ENCODE data around the gene PGBD5. TPM values are rescaled to one million over a fixed set of nuclear protein-coding genes. Genes with fewer than 3 reads are reported as not detected.

PGBD5 gene
- total RNA-seq, 1 donor from 2014 or later: 1.0 TPM

DNA sequence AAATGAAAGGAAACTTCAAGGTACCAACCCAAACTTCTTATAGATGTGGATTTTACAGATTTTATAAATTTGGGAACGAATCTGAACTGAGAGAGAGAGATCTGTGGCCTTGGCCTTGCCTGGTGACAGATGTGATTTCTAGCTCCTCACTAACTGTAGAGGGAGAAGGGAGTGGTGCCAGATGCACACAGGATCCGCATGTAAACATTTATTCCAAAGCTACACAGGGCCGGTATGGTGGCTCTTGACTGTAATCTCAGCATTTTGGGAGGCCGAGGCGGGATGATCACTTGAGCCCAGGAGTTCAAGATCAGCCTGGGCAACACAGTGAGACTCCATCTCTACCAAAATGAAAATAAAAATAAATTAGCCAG lies 77.1 kb downstream of the PGBD5 start:
- H3K27ac Mint-ChIP-seq (ENCODE audit: unreplicated experiment): no peak overlapping the region
- H3K36me3 Mint-ChIP-seq (ENCODE audit: unreplicated experiment): no peaks in the 10 kb centered on the region
- H3K4me3 Mint-ChIP-seq (ENCODE audit: unreplicated experiment): no peak overlapping the region
- no peaks in the 10 kb centered on the region for H3K9me3 Mint-ChIP-seq (ENCODE audit: unreplicated experiment)
- no peak for DNase-seq (ENCODE audit: extremely low spot score, unreplicated experiment)
- H3K27me3 Mint-ChIP-seq (ENCODE audit: unreplicated experiment): peaks cover 17% of the 10 kb centered on the region
- TF ChIP-seq, protein P1, sequence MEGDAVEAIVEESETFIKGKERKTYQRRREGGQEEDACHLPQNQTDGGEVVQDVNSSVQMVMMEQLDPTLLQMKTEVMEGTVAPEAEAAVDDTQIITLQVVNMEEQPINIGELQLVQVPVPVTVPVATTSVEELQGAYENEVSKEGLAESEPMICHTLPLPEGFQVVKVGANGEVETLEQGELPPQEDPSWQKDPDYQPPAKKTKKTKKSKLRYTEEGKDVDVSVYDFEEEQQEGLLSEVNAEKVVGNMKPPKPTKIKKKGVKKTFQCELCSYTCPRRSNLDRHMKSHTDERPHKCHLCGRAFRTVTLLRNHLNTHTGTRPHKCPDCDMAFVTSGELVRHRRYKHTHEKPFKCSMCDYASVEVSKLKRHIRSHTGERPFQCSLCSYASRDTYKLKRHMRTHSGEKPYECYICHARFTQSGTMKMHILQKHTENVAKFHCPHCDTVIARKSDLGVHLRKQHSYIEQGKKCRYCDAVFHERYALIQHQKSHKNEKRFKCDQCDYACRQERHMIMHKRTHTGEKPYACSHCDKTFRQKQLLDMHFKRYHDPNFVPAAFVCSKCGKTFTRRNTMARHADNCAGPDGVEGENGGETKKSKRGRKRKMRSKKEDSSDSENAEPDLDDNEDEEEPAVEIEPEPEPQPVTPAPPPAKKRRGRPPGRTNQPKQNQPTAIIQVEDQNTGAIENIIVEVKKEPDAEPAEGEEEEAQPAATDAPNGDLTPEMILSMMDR (IDR thresholded peaks at IDR 0.05): no peak
- H3K4me1 Mint-ChIP-seq (ENCODE audit: unreplicated experiment): no peaks in the 10 kb centered on the region

DNA sequence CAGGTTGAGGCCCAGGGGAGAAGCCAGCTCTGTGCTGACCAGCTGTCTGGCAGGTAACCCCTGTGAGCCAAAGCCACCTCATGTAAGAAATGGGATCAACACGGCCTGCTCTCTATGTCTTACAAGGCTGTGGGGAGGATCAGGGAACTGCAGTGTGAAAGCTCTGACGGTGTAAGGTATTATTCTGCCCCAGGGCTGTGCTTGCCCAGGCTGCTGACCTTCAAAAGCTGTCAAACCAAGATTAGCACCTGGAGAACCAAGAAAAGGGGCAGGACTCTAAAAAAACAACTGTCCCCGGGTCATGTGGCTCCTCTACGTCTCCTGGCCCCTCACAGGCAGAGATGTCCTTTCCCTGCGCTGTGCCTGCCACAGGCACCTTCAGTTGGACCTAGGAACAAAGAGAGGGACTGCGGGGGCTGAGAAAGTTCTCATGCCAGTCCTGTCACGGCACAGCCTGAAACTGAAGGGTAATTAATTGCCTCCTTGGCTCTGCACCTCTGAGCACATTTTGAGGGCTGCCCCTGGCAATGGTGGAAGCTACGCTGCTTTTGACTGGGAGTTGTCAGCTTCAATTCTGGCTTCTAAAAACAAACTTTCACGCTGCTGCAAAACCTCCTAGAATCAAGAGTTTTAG lies 77.6 kb downstream of the PGBD5 start:
- Mint-ChIP-seq H3K36me3 (ENCODE audit: unreplicated experiment) (no peaks in the 10 kb centered on the region), H3K27me3 (ENCODE audit: unreplicated experiment) (peaks cover 17% of the 10 kb centered on the region), H3K9me3 (ENCODE audit: unreplicated experiment) (no peaks in the 10 kb centered on the region), H3K4me1 (ENCODE audit: unreplicated experiment) (no peaks in the 10 kb centered on the region), H3K27ac (ENCODE audit: unreplicated experiment) (no peak overlapping the region), H3K4me3 (ENCODE audit: unreplicated experiment) (no peak overlapping the region)
- DNase-seq (ENCODE audit: extremely low spot score, unreplicated experiment): no peak
- TF ChIP-seq, protein P1 (IDR thresholded peaks at IDR 0.05): no peak

DNA sequence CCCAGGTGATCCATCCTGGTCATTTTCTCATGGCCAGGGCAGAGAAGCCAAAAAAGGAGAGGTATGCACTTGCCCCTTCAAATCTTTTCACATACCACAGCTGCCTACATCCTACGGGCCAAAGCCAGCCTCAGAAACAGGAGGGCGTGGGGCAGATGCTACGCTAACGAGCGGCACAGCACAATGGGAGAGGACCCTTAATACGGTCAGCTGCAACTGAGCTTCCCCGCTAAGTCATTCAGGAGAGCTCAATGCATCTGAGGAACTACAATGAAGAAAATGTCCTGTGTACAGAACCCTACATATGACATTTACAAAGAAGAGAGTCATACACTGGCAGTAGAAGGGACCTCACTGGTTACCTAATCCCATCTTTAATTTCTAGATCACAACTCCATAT lies 78.2 kb downstream of the PGBD5 start:
- H3K4me3 Mint-ChIP-seq (ENCODE audit: unreplicated experiment): no peak overlapping the region
- DNase-seq (ENCODE audit: extremely low spot score, unreplicated experiment): no peak
- no peaks in the 10 kb centered on the region for H3K4me1 Mint-ChIP-seq (ENCODE audit: unreplicated experiment)
- H3K27ac Mint-ChIP-seq (ENCODE audit: unreplicated experiment): no peak overlapping the region
- TF ChIP-seq, protein P1 (IDR thresholded peaks at IDR 0.05): no peak
- H3K9me3 Mint-ChIP-seq (ENCODE audit: unreplicated experiment): no peaks in the 10 kb centered on the region
- peaks cover 19% of the 10 kb centered on the region for H3K27me3 Mint-ChIP-seq (ENCODE audit: unreplicated experiment)
- no peaks in the 10 kb centered on the region for H3K36me3 Mint-ChIP-seq (ENCODE audit: unreplicated experiment)

DNA sequence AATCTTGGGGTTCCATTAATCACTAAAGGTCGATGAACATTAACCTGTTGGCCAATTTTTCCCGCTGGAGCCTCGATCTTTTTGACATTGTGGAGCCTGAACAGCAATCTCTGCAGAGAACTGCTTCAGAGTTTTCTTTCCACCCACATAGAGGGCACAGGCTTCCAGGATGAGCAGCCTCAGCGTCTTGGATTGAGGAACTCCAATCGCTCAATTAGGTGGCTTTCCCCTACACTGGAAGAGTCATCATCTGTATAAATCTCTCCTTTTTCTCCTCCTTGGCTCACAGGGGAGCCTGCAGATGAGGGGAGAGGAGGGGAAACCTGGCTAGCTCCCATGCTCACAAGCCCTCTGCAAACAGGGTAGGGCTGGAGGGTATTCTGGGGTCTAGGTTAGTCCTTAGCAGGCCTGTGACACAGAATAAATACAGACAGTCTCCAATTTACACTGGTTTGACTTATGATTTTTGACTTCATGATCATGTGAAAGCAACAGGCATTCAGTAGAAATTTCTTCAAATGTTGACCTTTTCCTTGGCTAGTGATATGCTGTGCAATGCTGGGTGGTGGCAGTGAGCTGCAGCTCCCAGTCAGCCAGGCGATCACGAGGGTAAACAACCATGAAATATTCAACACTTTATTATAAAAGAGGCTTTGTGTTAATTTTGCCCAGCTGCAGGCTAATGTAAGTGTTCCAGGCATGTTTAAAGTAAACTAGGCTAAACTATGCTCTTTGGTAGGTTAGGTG lies 80.8 kb downstream of the PGBD5 start:
- TF ChIP-seq, protein P1 (IDR thresholded peaks at IDR 0.05): no peak
- H3K4me1 Mint-ChIP-seq (ENCODE audit: unreplicated experiment): no peaks in the 10 kb centered on the region
- H3K4me3 Mint-ChIP-seq (ENCODE audit: unreplicated experiment): no peak overlapping the region
- H3K9me3 Mint-ChIP-seq (ENCODE audit: unreplicated experiment): no peaks in the 10 kb centered on the region
- H3K27me3 Mint-ChIP-seq (ENCODE audit: unreplicated experiment): peaks cover 15% of the 10 kb centered on the region
- DNase-seq (ENCODE audit: extremely low spot score, unreplicated experiment): no peak
- H3K27ac Mint-ChIP-seq (ENCODE audit: unreplicated experiment): no peak overlapping the region
- no peaks in the 10 kb centered on the region for H3K36me3 Mint-ChIP-seq (ENCODE audit: unreplicated experiment)

DNA sequence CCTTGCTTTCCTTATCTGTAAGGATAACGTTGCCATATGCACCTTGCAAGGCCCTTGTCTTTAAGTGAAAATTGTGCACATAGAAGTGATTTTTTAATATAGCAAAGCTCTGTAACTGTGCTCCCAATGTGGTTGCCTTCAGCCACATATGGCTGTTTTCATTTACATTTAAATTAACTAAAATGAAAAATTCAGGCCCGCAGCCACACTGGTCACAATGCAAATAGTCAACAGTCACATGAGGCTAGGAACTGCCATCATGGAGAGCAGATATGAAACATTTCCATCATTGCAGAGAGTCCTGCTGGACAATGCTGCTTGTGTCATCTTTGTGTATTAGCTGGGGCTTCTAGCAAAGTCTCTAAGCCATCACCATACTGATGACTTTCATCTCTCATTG lies 83.4 kb downstream of the PGBD5 start:
- no peak for DNase-seq (ENCODE audit: extremely low spot score, unreplicated experiment)
- TF ChIP-seq, protein P1 (IDR thresholded peaks at IDR 0.05): no peak
- H3K4me3 Mint-ChIP-seq (ENCODE audit: unreplicated experiment): no peak overlapping the region
- peaks cover 16% of the 10 kb centered on the region for H3K27me3 Mint-ChIP-seq (ENCODE audit: unreplicated experiment)
- H3K9me3 Mint-ChIP-seq (ENCODE audit: unreplicated experiment): no peaks in the 10 kb centered on the region
- H3K36me3 Mint-ChIP-seq (ENCODE audit: unreplicated experiment): no peaks in the 10 kb centered on the region
- no peak overlapping the region for H3K27ac Mint-ChIP-seq (ENCODE audit: unreplicated experiment)
- H3K4me1 Mint-ChIP-seq (ENCODE audit: unreplicated experiment): no peaks in the 10 kb centered on the region
